Astrocyte (in vitro differentiated cells and primary cell): Measurements from ENCODE around the gene LMBRD1. TPM values are rescaled to one million over a fixed set of nuclear protein-coding genes. Genes with fewer than 3 reads are reported as not detected.

Experiments
- DNase-seq: peaks from one replicate; pipeline ENCODE4 v3.0.0-alpha.2; 2010; ENCODE audit warnings: low read depth
- FAIRE-seq: peaks from 2 replicates; lab custom pipeline; 2011; peaks lifted over from hg19 to GRCh38; lab: Jason Lieb, UNC
- H2AFZ ChIP-seq: 2 replicates; pipeline ENCODE4 v1.6.0; 2012; ENCODE audit warnings: low read depth, low read length, inconsistent platforms
- H3K27ac ChIP-seq: 2 replicates; pipeline ENCODE4 v1.5.1; 2011; ENCODE audit warnings: low read depth, low read length, inconsistent platforms
- H3K27me3 ChIP-seq: 2 replicates; pipeline ENCODE4 v1.6.0; 2011; ENCODE audit warnings: low read length, inconsistent platforms; ENCODE audit not compliant: insufficient read depth
- H3K36me3 ChIP-seq: 2 replicates; pipeline ENCODE4 v1.5.1; 2011; ENCODE audit warnings: low read length, inconsistent platforms; ENCODE audit not compliant: insufficient read depth
- H3K4me1 ChIP-seq: 2 replicates; pipeline ENCODE4 v1.5.1; 2011; ENCODE audit warnings: low read length, inconsistent platforms; ENCODE audit not compliant: insufficient read depth
- H3K4me2 ChIP-seq: 2 replicates; pipeline ENCODE4 v1.6.0; 2012; ENCODE audit warnings: low read length, inconsistent platforms
- H3K4me3 ChIP-seq: 2 replicates; pipeline ENCODE4 v1.5.1; 2011; ENCODE audit warnings: low read depth, mild to moderate bottlenecking, low read length, inconsistent platforms; ENCODE audit not compliant: insufficient read depth
- H3K79me2 ChIP-seq: 2 replicates; pipeline ENCODE4 v1.6.0; 2012; ENCODE audit warnings: mild to moderate bottlenecking, low read length, inconsistent platforms; ENCODE audit not compliant: insufficient read depth
- H3K9ac ChIP-seq: 2 replicates; pipeline ENCODE4 v1.6.0; 2012; ENCODE audit warnings: mild to moderate bottlenecking, low read length, inconsistent platforms
- H3K9me3 ChIP-seq: 2 replicates; pipeline ENCODE4 v1.5.1; 2012; ENCODE audit warnings: low read depth, mild to moderate bottlenecking, low read length, inconsistent platforms; ENCODE audit not compliant: insufficient read depth
- H4K20me1 ChIP-seq: 2 replicates; pipeline ENCODE4 v1.6.0; 2012; ENCODE audit warnings: low read length, inconsistent platforms; ENCODE audit not compliant: insufficient read depth
- H3K27ac Mint-ChIP-seq: one replicate; pipeline ENCODE4 v1.8.0; 2021; ENCODE audit warnings: mild to moderate bottlenecking, mixed read lengths; ENCODE audit not compliant: unreplicated experiment
- H3K27me3 Mint-ChIP-seq: one replicate; pipeline ENCODE4 v1.8.0; 2021; ENCODE audit warnings: low read depth, mixed read lengths; ENCODE audit not compliant: unreplicated experiment
- H3K36me3 Mint-ChIP-seq: one replicate; pipeline ENCODE4 v1.8.0; 2021; ENCODE audit warnings: low read depth, mixed read lengths; ENCODE audit not compliant: unreplicated experiment
- H3K4me1 Mint-ChIP-seq: one replicate; pipeline ENCODE4 v1.8.0; 2021; ENCODE audit warnings: low read depth, mixed read lengths; ENCODE audit not compliant: unreplicated experiment
- H3K4me3 Mint-ChIP-seq: one replicate; pipeline ENCODE4 v1.8.0; 2021; ENCODE audit warnings: mild to moderate bottlenecking, moderate library complexity, mixed read lengths; ENCODE audit not compliant: unreplicated experiment
- H3K9me3 Mint-ChIP-seq: one replicate; pipeline ENCODE4 v1.8.0; 2021; ENCODE audit warnings: mild to moderate bottlenecking, mixed read lengths; ENCODE audit not compliant: unreplicated experiment
- CTCF ChIP-seq: IDR thresholded peaks from 2 replicates; pipeline ENCODE4 v1.5.1; 2011; ENCODE audit warnings: low read depth, mild to moderate bottlenecking, inconsistent platforms, low read length, moderate library complexity; ENCODE audit not compliant: insufficient read depth
- EZH2 ChIP-seq: IDR thresholded peaks from 2 replicates; pipeline ENCODE4 v1.6.1; 2012; ENCODE audit warnings: mild to moderate bottlenecking, low read length, inconsistent platforms; ENCODE audit not compliant: insufficient read depth
- total RNA-seq: library from RNA; stranded (reverse); gene quantifications from 2 replicates; pipeline ENCODE4 v1.2.1, GENCODE V29; 2021

Gene LMBRD1
- total RNA-seq, 1 donor from 2014 or later, result 22.0 TPM

- H3K4me3 Mint-ChIP-seq, result no peak overlapping the region
- H3K27ac Mint-ChIP-seq, result no peak overlapping the region
- H4K20me1 ChIP-seq, result no peaks in the 10 kb centered on the region
- no peak overlapping the region for H3K4me3 ChIP-seq
- TF ChIP-seq CTCF (no peak), EZH2 (no peak)
- FAIRE-seq (no peak), DNase-seq (no peak)
- H3K4me1 ChIP-seq, result no peaks in the 10 kb centered on the region
- H3K36me3 ChIP-seq, result no peaks in the 10 kb centered on the region
- no peaks in the 10 kb centered on the region for H3K27me3 ChIP-seq
- peaks cover 3% of the 10 kb centered on the region for H3K4me1 Mint-ChIP-seq
- no peak overlapping the region for H2AFZ ChIP-seq
- H3K9me3 ChIP-seq, result no peaks in the 10 kb centered on the region
- H3K9me3 Mint-ChIP-seq, result peaks cover 3% of the 10 kb centered on the region
- H3K36me3 Mint-ChIP-seq, result no peaks in the 10 kb centered on the region
- H3K79me2 ChIP-seq, result no peaks in the 10 kb centered on the region
- H3K27me3 Mint-ChIP-seq, result no peaks in the 10 kb centered on the region
- no peak overlapping the region for H3K9ac ChIP-seq
- no peak overlapping the region for H3K4me2 ChIP-seq
- H3K27ac ChIP-seq, result no peak overlapping the region
Measured at GRCh38 chr6:69818223-69818930, 21.6 kb upstream of the LMBRD1 start.

GRCh38 chr6:69817358-69817757, 20.5 kb upstream of the LMBRD1 start:
- DNase-seq (no peak), FAIRE-seq (no peak)
- Histone ChIP-seq H3K79me2 (no peaks in the 10 kb centered on the region), H3K36me3 (no peaks in the 10 kb centered on the region), H3K4me1 (no peaks in the 10 kb centered on the region), H3K4me3 (no peak overlapping the region), H3K9ac (no peak overlapping the region), H4K20me1 (no peaks in the 10 kb centered on the region), H3K27ac (no peak overlapping the region), H3K4me2 (no peak overlapping the region), H2AFZ (no peak overlapping the region), H3K27me3 (no peaks in the 10 kb centered on the region), H3K9me3 (no peaks in the 10 kb centered on the region)
- Mint-ChIP-seq H3K9me3 (peaks cover 3% of the 10 kb centered on the region), H3K27me3 (no peaks in the 10 kb centered on the region), H3K4me3 (no peak overlapping the region), H3K27ac (no peak overlapping the region), H3K36me3 (no peaks in the 10 kb centered on the region), H3K4me1 (peaks cover 3% of the 10 kb centered on the region)
- TF ChIP-seq CTCF, result no peak
- TF ChIP-seq EZH2, result no peak

- Mint-ChIP-seq H3K27me3 (no peaks in the 10 kb centered on the region), H3K4me3 (no peak overlapping the region), H3K36me3 (no peaks in the 10 kb centered on the region), H3K27ac (no peak overlapping the region), H3K4me1 (peaks cover 3% of the 10 kb centered on the region), H3K9me3 (peaks cover 3% of the 10 kb centered on the region)
- TF ChIP-seq CTCF (no peak), EZH2 (no peak)
- Histone ChIP-seq H3K9me3 (no peaks in the 10 kb centered on the region), H3K27ac (no peak overlapping the region), H3K4me2 (no peak overlapping the region), H3K27me3 (no peaks in the 10 kb centered on the region), H2AFZ (no peak overlapping the region), H4K20me1 (no peaks in the 10 kb centered on the region), H3K4me1 (no peaks in the 10 kb centered on the region), H3K9ac (no peak overlapping the region), H3K4me3 (no peak overlapping the region), H3K79me2 (no peaks in the 10 kb centered on the region), H3K36me3 (no peaks in the 10 kb centered on the region)
- no peak for DNase-seq
- FAIRE-seq, result no peak
Measured at GRCh38 chr6:69816569-69816968, 19.8 kb upstream of the LMBRD1 start.
